Panc1 (cell line): ENCODE data around the gene CD38. TPM values are rescaled to one million over a fixed set of nuclear protein-coding genes. Genes with fewer than 3 reads are reported as not detected.

Experiments used
- ATAC-seq: fragments of 200-7000 bp; cut with Tn5 transposase; 2 replicates; pipeline ENCODE4 v1.9.1; 2020; ENCODE audit warnings: mild to moderate bottlenecking, moderate library complexity
- BruUV-seq: library from RNA; stranded (reverse); fragments of 400-500 nt; replicated peaks from 2 replicates; lab custom pipeline; 2021; lab: Mats Ljungman, UMichigan
- CTCF ChIA-PET: fragments of 300-600 bp; sonication (Branson Sonifier 250); formaldehyde crosslinking; loops from one replicate; lab custom pipeline; 2022; ENCODE audit warnings: antibody characterized with exemption; lab: Charles Lee
- POLR2A ChIA-PET: fragments of 300-600 bp; sonication (Branson Sonifier 250); formaldehyde crosslinking; loops from one replicate; lab custom pipeline; 2022; ENCODE audit warnings: antibody characterized with exemption; lab: Charles Lee
- DNase-seq: peaks from one replicate; pipeline ENCODE4 v3.0.0-alpha.2; 2010; ENCODE audit warnings: low read depth, low spot score
- H3K27ac ChIP-seq: 2 replicates; pipeline ENCODE4 v1.5.1; 2011; ENCODE audit warnings: mild to moderate bottlenecking, low read length, inconsistent platforms
- H3K27me3 ChIP-seq: fragments of 200-500 bp; sonication (Bioruptor generic); 2 replicates; pipeline ENCODE4 v1.6.0; 2014; ENCODE audit warnings: low read length, inconsistent platforms; ENCODE audit not compliant: control insufficient read depth, insufficient read depth
- H3K36me3 ChIP-seq: fragments of 200-500 bp; sonication (Bioruptor generic); 2 replicates; pipeline ENCODE4 v1.5.1; 2014; ENCODE audit warnings: inconsistent platforms, mild to moderate bottlenecking, low read length, moderate library complexity; ENCODE audit not compliant: control insufficient read depth, insufficient read depth
- H3K4me1 ChIP-seq: 2 replicates; pipeline ENCODE4 v1.5.1; 2011; ENCODE audit warnings: inconsistent platforms, mild to moderate bottlenecking, low read length, moderate library complexity; ENCODE audit not compliant: control insufficient read depth, insufficient read depth
- H3K4me3 ChIP-seq, 2 experiments: 2 replicates each; pipeline ENCODE4 v1.5.1; 2011 to 2012; ENCODE audit warnings: low read depth in 2 of 2, low read length in 2 of 2, mild to moderate bottlenecking in 2 of 2, inconsistent platforms in 1 of 2, moderate library complexity in 1 of 2
- H3K9me3 ChIP-seq: fragments of 200-500 bp; sonication (Bioruptor generic); 2 replicates; pipeline ENCODE4 v1.5.1; 2014; ENCODE audit warnings: low read depth, mild to moderate bottlenecking, inconsistent platforms, low read length, moderate library complexity; ENCODE audit not compliant: control insufficient read depth, insufficient read depth
- POLR2AphosphoS5 ChIP-seq: IDR thresholded peaks from 2 replicates; pipeline ENCODE4 v1.6.1; 2012; ENCODE audit warnings: mild to moderate bottlenecking, low read depth, low read length, moderate library complexity
- SIN3A ChIP-seq: IDR thresholded peaks from 2 replicates; pipeline ENCODE4 v1.6.1; 2012; ENCODE audit warnings: low read depth, mild to moderate bottlenecking, low read length, moderate library complexity, borderline replicate concordance; ENCODE audit not compliant: insufficient read depth
- TCF7L2 ChIP-seq: IDR thresholded peaks from 2 replicates; pipeline ENCODE4 v1.6.1; 2011; ENCODE audit warnings: mild to moderate bottlenecking, low read depth, low read length, inconsistent platforms
- in situ Hi-C: cut with HindIII; loops from 2 replicates; pipeline ENCODE4 v1.10.0; 2016; ENCODE audit warnings: low sequenced_read_pairs, low pct_unique_long_range_greater_than_20kb
- intact Hi-C: fragments of 100-400 bp; cut with micrococcal nuclease; formaldehyde crosslinking; loops from one replicate; pipeline ENCODE4 v1.10.0; 2022; ENCODE audit not compliant: unreplicated experiment
- total RNA-seq: library from RNA; stranded (reverse); gene quantifications from one replicate; pipeline ENCODE4 v1.2.1, GENCODE V29; 2021; ENCODE audit not compliant: unreplicated experiment
- TF ChIP-seq, protein P1 (sequence below), 2 experiments: IDR thresholded peaks; 2 replicates each; pipeline ENCODE4 v1.6.1; 2011 to 2012; ENCODE audit warnings: low read depth in 2 of 2, control low read depth in 1 of 2, low read length in 1 of 2, mild to moderate bottlenecking in 1 of 2, moderate library complexity in 1 of 2; ENCODE audit not compliant: insufficient read depth in 1 of 2
- TF ChIP-seq, protein P2 (sequence below): fragments of 450-650 bp; IDR thresholded peaks from 2 replicates; pipeline ENCODE4 v1.5.1; 2017; ENCODE audit warnings: mild to moderate bottlenecking

CD38 gene
- total RNA-seq, 1 experiment from 2014 or later, result 0.15 TPM

DNA sequence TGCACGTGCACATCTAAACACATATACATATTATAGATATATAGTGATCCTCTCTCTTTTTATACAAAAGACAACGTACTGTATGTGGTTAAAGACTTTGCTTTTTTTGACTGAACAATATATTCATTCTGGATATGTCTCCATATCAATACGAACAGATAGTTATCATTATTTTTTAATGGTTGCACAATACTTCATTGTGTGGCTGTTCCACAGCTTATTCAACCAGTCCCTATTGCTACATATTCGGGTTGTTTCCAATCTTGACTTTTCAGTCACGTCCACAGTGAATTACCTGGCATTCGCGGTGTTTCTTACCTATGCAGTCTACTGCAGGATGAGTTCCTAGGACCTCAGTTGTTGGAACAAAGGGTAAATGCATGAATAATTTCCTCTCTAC is 107.3 kb downstream of the CD38 start:
- Histone ChIP-seq H3K27me3 (no peaks in the 10 kb centered on the region), H3K27ac (no peak overlapping the region), H3K4me1 (no peaks in the 10 kb centered on the region), H3K9me3 (no peaks in the 10 kb centered on the region), H3K36me3 (no peaks in the 10 kb centered on the region), H3K4me3 (no peak overlapping the region)
- in situ Hi-C loops, result no loop called here
- BruUV-seq, result no TSS peak
- ChIA-PET CTCF (no interaction called here), POLR2A (no interaction called here)
- ATAC-seq (no peak), DNase-seq (no peak)
- intact Hi-C loops, result no loop called here
- TF ChIP-seq TCF7L2 (no peak), SIN3A (no peak), POLR2AphosphoS5 (no peak)
- TF ChIP-seq, protein P1, sequence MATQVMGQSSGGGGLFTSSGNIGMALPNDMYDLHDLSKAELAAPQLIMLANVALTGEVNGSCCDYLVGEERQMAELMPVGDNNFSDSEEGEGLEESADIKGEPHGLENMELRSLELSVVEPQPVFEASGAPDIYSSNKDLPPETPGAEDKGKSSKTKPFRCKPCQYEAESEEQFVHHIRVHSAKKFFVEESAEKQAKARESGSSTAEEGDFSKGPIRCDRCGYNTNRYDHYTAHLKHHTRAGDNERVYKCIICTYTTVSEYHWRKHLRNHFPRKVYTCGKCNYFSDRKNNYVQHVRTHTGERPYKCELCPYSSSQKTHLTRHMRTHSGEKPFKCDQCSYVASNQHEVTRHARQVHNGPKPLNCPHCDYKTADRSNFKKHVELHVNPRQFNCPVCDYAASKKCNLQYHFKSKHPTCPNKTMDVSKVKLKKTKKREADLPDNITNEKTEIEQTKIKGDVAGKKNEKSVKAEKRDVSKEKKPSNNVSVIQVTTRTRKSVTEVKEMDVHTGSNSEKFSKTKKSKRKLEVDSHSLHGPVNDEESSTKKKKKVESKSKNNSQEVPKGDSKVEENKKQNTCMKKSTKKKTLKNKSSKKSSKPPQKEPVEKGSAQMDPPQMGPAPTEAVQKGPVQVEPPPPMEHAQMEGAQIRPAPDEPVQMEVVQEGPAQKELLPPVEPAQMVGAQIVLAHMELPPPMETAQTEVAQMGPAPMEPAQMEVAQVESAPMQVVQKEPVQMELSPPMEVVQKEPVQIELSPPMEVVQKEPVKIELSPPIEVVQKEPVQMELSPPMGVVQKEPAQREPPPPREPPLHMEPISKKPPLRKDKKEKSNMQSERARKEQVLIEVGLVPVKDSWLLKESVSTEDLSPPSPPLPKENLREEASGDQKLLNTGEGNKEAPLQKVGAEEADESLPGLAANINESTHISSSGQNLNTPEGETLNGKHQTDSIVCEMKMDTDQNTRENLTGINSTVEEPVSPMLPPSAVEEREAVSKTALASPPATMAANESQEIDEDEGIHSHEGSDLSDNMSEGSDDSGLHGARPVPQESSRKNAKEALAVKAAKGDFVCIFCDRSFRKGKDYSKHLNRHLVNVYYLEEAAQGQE (IDR thresholded peaks at IDR 0.05; ENCODE audit: insufficient read depth in 1 of 2, low read depth in 2 of 2, low read length in 1 of 2), result no peak
- TF ChIP-seq, protein P2, sequence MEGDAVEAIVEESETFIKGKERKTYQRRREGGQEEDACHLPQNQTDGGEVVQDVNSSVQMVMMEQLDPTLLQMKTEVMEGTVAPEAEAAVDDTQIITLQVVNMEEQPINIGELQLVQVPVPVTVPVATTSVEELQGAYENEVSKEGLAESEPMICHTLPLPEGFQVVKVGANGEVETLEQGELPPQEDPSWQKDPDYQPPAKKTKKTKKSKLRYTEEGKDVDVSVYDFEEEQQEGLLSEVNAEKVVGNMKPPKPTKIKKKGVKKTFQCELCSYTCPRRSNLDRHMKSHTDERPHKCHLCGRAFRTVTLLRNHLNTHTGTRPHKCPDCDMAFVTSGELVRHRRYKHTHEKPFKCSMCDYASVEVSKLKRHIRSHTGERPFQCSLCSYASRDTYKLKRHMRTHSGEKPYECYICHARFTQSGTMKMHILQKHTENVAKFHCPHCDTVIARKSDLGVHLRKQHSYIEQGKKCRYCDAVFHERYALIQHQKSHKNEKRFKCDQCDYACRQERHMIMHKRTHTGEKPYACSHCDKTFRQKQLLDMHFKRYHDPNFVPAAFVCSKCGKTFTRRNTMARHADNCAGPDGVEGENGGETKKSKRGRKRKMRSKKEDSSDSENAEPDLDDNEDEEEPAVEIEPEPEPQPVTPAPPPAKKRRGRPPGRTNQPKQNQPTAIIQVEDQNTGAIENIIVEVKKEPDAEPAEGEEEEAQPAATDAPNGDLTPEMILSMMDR, result no peak

DNA sequence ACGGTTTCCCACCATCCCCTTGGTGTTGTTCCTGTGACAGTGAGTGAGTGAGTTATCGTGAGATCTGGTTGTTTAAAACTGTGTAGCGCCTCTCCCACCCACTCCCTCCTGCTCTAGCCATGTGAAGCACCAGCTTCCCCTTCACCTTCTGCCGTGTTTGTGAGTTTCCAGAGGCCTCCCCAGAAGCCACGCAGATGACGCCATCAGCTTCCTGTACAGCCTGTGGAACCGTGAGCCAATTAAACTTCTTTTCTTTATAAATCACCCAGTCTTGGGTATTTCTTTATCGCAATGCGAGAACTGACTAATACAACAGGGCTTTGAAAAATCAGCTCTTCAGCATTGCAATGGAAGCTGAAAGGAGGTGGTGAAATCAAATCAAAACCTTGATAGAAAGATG is 110.4 kb downstream of the CD38 start:
- no peak for DNase-seq
- intact Hi-C loops (no loop called here), in situ Hi-C loops (no loop called here)
- no peaks in the 10 kb centered on the region for H3K27me3 ChIP-seq
- H3K4me3 ChIP-seq, result no peak overlapping the region
- TF ChIP-seq SIN3A, result no peak
- TF ChIP-seq POLR2AphosphoS5, result no peak
- TF ChIP-seq TCF7L2, result no peak
- TF ChIP-seq, protein P2, result no peak
- TF ChIP-seq, protein P1 (IDR thresholded peaks at IDR 0.05; ENCODE audit: insufficient read depth in 1 of 2, low read depth in 2 of 2, low read length in 1 of 2), result no peak
- no peaks in the 10 kb centered on the region for H3K36me3 ChIP-seq
- H3K4me1 ChIP-seq, result no peaks in the 10 kb centered on the region
- no TSS peak for BruUV-seq
- no peaks in the 10 kb centered on the region for H3K9me3 ChIP-seq
- ATAC-seq, result no peak
- no peak overlapping the region for H3K27ac ChIP-seq
- ChIA-PET POLR2A (no interaction called here), CTCF (interaction anchor here (0.6 kb wide), 1 partner anchor 12 kb away, joined by 5 read pairs; no protein-coding TSS in a partner anchor)
